KOPT-K1 (cell line): ENCODE data around the gene BIN1.

ENCODE experiments used
- H3K27ac ChIP-seq: fragments of 200-600 bp; sonication (generic); 2 replicates; pipeline ENCODE4 v1.5.1; 2016; ENCODE audit warnings: antibody characterized with exemption, mild to moderate bottlenecking, low read depth, low read length; ENCODE audit not compliant: poor library complexity, severe bottlenecking
- H3K36me3 ChIP-seq: fragments of 200-600 bp; sonication (generic); 2 replicates; pipeline ENCODE4 v1.5.1; 2017; ENCODE audit warnings: antibody characterized with exemption, mild to moderate bottlenecking, low read length, moderate library complexity; ENCODE audit not compliant: insufficient read depth
- H3K9me3 ChIP-seq: fragments of 200-600 bp; sonication (generic); 2 replicates; pipeline ENCODE4 v1.5.1; 2017; ENCODE audit warnings: antibody characterized with exemption, low read length, mild to moderate bottlenecking; ENCODE audit not compliant: insufficient read depth, poor library complexity, severe bottlenecking

BIN1 gene

DNA sequence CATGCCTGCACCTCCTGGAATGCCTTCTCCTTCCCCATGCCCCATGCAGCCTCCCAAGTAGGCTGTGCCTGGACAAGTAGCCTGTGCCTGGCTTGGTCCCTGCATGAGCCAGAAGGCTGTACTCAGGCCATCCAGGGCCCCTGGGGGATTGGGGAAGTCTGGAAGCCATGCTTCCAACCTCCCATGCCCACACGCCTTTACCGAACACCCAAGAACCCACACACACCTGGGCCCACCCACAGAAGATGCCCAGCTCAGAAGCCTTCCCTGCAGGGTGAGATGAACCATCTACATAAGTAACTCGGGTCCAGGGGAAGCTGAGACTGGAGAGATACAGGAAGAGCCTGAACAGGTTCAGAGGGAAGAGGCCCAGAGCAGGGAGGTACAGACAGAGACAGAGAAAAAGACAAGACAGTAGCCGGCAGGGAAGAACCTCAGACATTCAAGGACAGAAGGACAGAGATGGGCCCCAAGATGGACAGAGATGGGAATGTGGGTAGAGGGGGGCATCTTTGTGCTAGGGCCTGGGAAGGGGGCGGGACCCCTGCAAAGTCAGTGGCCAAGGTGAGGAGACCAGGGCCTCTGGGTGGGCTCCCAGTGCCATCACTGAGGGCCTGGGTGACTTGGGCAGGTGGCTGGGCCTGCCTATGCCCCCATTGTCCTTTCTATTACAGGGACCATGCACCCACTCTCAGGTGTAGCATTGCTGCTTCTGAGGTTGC is 4.3 kb downstream of the BIN1 start:
- Histone ChIP-seq H3K36me3 (no peaks in the 10 kb centered on the region), H3K9me3 (no peaks in the 10 kb centered on the region), H3K27ac (no peak overlapping the region)

DNA sequence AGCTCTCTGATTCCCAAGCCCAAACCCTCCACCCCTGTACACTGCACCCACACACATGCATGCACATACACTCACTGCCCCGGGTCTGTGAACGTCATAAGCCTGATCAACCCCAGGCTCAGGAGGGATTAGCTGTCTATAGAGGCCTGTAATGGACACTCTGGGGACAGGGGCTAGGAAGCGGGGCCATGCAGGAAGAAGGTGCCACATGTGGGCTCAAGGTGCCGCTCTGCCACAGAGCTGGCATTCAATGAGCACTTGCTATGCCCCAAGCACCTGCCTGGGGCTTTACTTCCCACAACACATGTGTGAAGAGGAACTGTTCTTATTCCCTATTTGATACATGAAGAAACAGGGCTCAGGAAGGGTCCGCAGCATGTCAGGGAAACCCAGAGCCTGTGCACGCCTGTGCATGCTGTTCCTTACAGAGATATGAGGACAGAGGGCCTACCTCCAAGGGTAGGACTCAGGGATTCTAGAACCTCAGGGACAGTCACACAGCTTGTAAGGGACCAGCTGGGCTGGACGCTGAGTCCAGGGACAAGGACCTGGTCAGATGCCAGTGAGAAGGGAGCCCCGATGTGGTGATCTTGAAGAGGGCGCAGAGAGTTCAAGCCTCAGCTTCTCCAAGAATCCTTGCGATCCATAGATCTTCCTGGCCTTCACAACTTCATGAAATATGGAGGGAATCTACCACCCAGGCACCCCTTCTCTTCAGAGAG is 5.0 kb downstream of the BIN1 start:
- H3K27ac ChIP-seq = no peak overlapping the region
- no peaks in the 10 kb centered on the region for H3K9me3 ChIP-seq
- H3K36me3 ChIP-seq = no peaks in the 10 kb centered on the region

DNA sequence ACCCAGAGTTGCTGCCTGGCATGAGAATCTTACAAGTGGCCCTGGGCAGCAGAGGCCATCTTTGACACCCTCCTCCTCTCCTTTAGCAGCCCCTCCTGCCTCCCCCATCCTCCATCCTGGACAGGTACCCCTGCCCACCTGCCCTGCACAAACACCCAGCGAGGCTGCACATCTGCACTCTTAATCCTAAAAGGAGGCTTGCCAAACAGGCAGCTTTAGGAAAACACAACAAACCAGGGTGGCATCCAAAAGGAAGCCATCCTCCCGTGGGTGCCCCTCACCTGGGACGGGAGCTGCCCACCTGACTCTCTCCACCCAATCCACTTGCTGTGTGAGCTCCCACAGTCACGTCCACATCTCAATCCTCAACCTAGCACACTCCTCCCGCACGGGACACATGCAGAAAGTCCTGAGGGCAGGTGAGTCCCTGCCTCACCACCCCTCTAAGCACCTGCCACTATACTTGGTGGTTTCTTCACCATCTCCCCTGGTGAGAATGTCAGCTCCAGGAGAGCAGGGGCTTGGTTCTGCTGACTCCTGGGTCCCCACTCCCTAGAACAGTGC is 5.8 kb downstream of the BIN1 start:
- Histone ChIP-seq H3K27ac (no peak overlapping the region), H3K36me3 (no peaks in the 10 kb centered on the region), H3K9me3 (no peaks in the 10 kb centered on the region)

DNA sequence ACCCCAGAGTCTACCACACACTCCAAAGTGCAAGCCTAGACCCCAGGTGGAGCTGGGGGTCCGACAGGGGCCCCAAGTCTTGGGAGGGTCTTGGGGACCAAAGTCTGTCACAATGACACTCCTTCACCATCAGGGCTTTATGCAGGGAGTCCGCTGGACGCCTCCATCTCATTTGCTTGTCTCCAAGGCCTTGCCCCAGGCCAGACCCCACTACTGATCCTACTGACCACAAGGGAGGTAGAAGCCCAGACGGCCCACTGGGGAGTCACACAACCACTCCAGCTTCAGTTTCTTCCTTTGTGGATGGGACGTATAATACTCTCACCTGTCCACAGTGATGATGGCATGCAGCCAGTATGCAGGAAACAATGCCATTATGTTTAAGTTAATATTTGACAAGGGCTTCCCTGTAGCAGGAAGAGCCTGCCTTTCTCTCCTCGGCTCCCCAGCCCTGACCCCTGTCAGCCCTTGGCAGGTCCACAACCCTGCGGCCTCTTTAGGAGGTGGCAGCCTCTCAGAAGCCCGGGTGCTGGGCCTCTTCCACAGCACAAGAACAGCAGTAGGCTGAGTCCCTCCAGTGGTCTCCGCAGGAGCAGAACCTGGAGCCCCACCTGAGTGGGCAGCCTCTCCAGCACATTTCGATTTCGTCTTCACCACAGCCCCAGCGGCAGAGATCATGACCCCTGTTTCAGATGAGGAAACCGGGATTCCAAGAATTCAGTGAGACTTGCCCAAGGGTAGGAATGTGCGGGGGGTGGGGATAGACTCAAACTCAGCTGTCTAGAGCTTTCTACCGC is 6.5 kb downstream of the BIN1 start:
- Histone ChIP-seq H3K36me3 (no peaks in the 10 kb centered on the region), H3K27ac (no peak overlapping the region), H3K9me3 (no peaks in the 10 kb centered on the region)

DNA sequence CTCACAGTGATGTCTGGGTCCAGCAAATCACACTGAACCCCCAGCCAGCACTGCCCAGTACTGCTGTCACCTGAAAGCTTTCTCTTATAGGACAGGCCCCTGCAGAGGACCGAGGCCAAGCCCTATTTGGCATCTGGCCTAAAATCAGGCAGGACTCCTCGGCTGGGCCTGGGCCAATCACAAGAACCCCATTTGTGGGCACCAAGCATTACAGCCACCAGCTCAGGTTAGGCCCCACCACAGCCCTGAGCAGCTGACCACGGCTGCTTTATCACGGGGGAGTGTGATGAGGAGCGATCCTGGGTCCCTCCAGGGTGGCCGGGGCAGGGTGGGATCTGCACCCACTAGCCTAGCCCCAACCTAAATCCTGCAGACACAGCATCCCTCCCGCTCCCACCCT is 8.2 kb downstream of the BIN1 start:
- H3K36me3 ChIP-seq = no peaks in the 10 kb centered on the region
- H3K9me3 ChIP-seq = no peaks in the 10 kb centered on the region
- no peak overlapping the region for H3K27ac ChIP-seq

DNA sequence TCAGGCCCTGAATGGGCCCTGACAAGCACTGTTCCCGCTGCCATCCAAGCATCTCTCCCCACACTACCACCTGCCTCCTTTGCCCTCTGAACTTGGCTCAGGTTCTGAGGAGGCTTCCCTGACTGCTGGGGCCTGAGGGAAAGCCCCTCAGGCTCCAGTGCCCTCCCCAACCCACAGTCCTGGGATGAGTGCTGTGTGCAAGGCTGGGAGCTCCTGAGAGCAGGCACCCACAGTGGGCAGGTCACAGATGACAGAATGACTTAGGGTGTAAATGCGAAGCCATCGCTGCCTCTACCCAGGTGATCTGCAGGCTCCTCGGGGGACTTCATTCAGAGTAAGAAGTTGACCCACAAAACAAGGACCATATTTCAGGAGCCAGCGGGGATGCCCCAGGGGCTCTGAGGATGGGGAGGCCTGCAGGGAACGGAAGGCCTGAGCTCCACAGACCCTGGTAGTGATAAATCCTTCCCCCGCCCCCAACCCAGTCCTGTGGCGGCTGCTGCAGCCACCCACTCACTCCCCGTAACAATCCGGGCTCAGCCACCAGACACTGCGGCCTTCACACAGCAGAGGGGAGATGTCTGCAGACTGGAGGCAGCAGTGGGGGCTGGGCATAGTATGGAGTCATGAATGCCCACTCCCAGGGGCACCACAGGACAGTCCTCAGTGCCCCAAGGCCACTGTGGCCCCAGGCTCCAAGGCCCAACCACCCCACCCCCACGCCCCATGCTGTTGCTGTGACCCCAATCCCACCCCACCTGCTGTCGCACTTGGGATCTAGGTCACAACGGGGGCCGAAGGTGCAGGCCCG is 8.9 kb downstream of the BIN1 start:
- H3K9me3 ChIP-seq = no peaks in the 10 kb centered on the region
- no peaks in the 10 kb centered on the region for H3K36me3 ChIP-seq
- no peak overlapping the region for H3K27ac ChIP-seq

DNA sequence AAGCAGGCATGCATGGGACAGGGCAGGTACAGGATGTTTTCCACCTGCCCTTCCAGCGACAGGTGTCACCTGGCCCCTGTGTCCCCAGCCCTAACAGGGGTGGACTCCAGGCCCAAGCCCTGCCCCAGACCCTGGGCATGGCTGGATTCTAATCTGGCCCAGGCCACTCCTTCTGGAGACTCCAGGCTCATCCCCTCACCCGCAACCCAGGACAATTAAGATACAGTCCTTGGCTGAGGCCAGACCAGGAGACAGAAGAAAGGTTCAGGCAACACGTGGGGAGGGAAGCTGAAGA is 9.5 kb downstream of the BIN1 start:
- no peaks in the 10 kb centered on the region for H3K9me3 ChIP-seq
- no peaks in the 10 kb centered on the region for H3K36me3 ChIP-seq
- no peak overlapping the region for H3K27ac ChIP-seq

DNA sequence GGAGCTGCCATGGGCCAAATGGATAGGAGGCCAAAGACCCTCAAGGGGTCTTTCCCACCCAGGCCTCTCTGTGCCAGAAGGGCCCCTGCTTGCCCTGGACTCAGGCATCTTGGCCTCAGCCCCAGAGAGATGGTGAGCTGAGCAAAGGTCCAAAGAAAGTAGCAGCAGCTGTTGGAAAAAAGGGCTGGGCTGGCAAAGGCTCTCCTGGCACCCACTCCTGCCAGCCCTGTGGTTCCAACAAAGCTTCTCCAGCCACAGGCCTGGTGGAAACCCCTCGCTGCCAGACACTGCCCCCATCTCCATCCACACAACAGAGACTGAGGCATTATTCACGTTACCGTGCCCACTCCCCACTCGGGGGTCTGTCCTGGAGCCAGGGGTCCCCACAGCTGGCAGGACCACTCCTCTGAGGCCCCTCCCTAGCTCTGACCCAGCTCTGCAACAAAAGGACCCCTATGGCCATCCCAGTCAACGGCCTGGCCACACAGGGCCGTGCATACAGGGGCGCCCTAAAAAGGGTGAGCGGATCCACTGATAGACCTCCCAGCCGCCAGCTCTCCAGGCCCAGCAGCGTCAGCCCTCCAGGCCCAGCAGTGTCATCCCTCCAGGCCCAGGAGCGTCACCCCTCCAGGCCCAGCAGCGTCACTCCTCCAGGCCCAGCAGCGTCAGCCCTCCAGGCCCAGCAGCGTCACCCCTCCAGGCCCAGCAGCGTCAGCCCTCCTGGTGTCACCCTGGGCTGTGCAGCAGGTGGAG is 10.1 kb downstream of the BIN1 start:
- H3K9me3 ChIP-seq = no peaks in the 10 kb centered on the region
- no peaks in the 10 kb centered on the region for H3K36me3 ChIP-seq
- no peak overlapping the region for H3K27ac ChIP-seq

DNA sequence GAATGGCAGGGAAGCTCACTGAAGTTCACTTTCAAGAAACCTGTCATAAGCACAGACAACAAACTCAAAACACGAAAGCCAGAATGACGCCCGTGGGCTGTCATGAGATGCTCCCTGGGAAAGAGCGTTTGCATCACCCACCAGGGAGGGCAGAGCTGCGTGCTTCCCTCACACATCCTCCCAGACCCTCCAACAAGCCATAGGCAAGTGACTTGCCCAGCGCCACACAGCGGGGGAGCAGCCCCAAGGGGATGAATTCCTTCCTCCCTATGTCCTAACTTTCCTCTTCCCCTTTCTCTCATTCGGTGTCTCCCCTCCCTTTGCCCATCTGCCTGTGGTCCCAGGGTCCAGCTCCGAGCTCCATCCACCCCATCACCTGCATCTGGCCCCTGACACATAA is 10.7 kb downstream of the BIN1 start:
- Histone ChIP-seq H3K27ac (no peak overlapping the region), H3K9me3 (no peaks in the 10 kb centered on the region), H3K36me3 (no peaks in the 10 kb centered on the region)

DNA sequence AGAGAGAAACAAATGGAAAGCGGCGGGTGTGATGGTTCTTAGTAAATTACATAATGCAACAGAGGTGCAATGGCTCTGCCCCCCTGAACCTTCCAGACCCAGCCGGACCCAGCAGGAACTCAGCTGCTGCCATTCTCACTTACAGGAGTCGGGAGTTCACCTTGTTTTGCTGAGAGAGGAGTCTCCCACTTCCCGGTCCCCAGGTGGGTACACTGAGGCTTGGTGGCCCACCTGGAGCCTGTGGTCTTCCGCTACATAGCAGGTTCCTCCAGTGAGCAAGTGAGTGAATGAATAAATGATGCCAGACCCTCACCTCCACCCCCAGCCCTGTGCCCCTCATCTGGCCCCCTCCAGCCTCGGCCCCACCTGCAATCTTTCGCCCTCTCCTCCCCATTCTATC is 11.2 kb downstream of the BIN1 start:
- no peak overlapping the region for H3K27ac ChIP-seq
- H3K36me3 ChIP-seq = no peaks in the 10 kb centered on the region
- no peaks in the 10 kb centered on the region for H3K9me3 ChIP-seq

DNA sequence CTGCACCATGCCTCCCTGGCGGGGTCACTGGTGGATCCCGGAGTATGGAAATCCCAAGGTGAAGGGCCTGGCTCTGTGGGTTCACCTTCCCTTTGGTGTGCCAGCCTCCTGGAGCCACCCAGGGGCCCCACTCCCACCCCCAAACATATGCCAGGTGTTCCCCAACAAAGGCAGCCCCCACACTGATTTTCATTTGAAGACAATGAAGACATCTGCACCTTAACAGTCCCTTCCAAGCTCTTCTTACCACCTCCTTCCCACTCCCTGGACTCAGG is 11.7 kb downstream of the BIN1 start:
- Histone ChIP-seq H3K9me3 (no peaks in the 10 kb centered on the region), H3K27ac (no peak overlapping the region), H3K36me3 (no peaks in the 10 kb centered on the region)

DNA sequence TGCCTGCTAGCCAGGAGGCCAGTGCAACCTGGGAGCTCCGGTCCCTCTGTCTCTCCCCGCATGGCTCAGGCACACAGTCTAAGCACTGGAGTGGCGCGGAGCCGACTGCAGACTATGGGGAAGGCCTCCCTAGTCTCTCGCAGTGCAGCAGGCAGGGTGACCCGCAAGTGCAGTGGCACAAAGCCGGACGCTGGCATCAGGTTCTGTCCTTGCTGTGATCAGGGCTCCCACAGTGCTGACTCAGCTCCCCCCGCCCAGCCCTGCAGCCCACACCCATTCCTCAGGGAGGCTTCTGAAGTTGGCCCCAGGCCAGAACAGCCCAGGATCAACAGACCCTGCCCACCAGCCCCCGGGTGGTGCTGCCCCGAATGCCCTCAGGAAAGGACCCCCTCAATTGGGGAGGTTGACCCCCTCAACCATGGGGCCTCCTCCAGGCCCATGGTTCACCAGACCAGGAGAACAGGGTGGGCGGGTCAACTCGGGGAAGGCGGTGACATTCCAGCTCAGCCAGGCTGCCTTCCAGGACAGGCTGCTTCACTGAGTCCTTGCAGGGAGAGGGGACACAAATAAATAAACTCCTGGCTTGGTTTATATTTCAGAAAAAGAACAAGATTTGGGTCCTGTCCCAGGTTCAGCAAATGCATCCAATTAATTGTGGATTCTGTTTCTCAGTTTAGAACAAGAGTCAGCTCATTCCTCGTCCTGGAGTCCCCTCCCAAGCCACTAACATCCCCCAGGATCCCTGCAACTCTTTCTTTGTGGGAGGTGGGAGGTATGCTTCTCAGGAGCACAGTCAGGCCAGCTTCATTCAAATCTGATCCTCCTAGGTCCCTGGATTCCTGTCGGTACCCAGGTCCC is 12.2 kb downstream of the BIN1 start:
- no peak overlapping the region for H3K27ac ChIP-seq
- no peaks in the 10 kb centered on the region for H3K36me3 ChIP-seq
- no peaks in the 10 kb centered on the region for H3K9me3 ChIP-seq

DNA sequence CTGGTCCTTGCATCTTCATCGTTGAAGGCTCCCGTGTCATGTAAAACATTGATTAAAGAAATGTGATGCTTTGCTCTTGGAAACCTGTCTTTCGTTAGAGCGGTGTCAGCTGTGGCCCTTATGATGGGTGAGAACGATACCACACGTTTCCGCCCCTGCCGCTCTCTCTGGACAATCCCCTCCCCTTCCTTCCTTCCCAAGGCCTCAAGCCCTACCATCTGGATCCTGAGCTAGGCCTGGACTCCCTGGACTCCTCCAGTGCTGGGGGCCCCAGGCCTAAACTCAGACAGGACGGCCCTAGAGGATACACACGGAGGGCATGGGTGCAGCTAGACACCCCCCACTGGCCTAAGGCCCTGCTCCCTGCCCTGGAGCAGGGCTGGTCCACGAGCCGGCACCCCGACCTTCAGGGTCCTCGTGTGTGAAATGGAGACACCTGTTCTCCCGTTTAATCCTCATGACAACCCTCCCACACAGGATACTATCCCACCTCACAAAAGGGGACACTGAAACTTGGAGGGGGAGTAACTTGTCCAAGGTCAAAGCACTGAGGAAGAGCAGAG is 13.2 kb downstream of the BIN1 start:
- H3K27ac ChIP-seq = no peak overlapping the region
- no peaks in the 10 kb centered on the region for H3K36me3 ChIP-seq
- no peaks in the 10 kb centered on the region for H3K9me3 ChIP-seq
